ENCODE results near the gene PDE6B. TPM values are rescaled to one million over a fixed set of nuclear protein-coding genes. Genes with fewer than 3 reads are reported as not detected.

PDE6B gene
- total RNA-seq, 2 experiments from 2014 or later, result not detected

GRCh38 chr4:663438-664428 lies 38.4 kb downstream of the PDE6B start:
- H3K9me3 ChIP-seq (ENCODE audit: low read length), result no peaks in the 10 kb centered on the region
- no peaks in the 10 kb centered on the region for H4K20me1 ChIP-seq (ENCODE audit: insufficient read depth, low read length)
- no peaks in the 10 kb centered on the region for H3K4me1 ChIP-seq (ENCODE audit: insufficient read depth, low read length, poor library complexity, severe bottlenecking)
- no peak overlapping the region for H3K4me3 ChIP-seq (ENCODE audit: low read depth, low read length, poor library complexity, severe bottlenecking)
- ChIA-PET CTCF (ENCODE audit: unreplicated experiment) (no interaction called here), POLR2A (no interaction called here)
- no peaks in the 10 kb centered on the region for H3K9me2 ChIP-seq (ENCODE audit: insufficient read depth, low read length)
- no peak overlapping the region for H3K27ac ChIP-seq (ENCODE audit: low read depth, low read length, poor library complexity, severe bottlenecking)
- no TSS peak for BruUV-seq (replicated peaks)
- DNase-seq (ENCODE audit: low spot score), result no peak
- H3K36me3 ChIP-seq (ENCODE audit: insufficient read depth, low read length), result no peaks in the 10 kb centered on the region
- no peak for TF ChIP-seq EZH2phosphoT487 (IDR thresholded peaks at IDR 0.05; ENCODE audit: borderline replicate concordance, low read depth, low read length)
- TF ChIP-seq CTCF (conservative IDR thresholded peaks at IDR 0.05; ENCODE audit: low read length), result no peak
- intact Hi-C loops (cut with micrococcal nuclease; ENCODE audit: unreplicated experiment), result no loop called here
- no peaks in the 10 kb centered on the region for H3K79me2 ChIP-seq (ENCODE audit: insufficient read depth, low read depth, low read length)
- H3K4me2 ChIP-seq (ENCODE audit: low read length), result peak overlapping the region; percentile 17; the same call in 1 of the 2 replicates
- no peak overlapping the region for H2AFZ ChIP-seq (ENCODE audit: low read length)

GRCh38 chr4:664713-665231 lies 39.4 kb downstream of the PDE6B start:
- H3K9me3 ChIP-seq (ENCODE audit: low read length), result no peaks in the 10 kb centered on the region
- no peaks in the 10 kb centered on the region for H3K4me1 ChIP-seq (ENCODE audit: insufficient read depth, low read length, poor library complexity, severe bottlenecking)
- H3K4me3 ChIP-seq (ENCODE audit: low read depth, low read length, poor library complexity, severe bottlenecking), result no peak overlapping the region
- ChIA-PET CTCF (ENCODE audit: unreplicated experiment) (no interaction called here), POLR2A (no interaction called here)
- no peaks in the 10 kb centered on the region for H3K9me2 ChIP-seq (ENCODE audit: insufficient read depth, low read length)
- intact Hi-C loops (cut with micrococcal nuclease; ENCODE audit: unreplicated experiment), result no loop called here
- no peak overlapping the region for H3K4me2 ChIP-seq (ENCODE audit: low read length)
- H3K27ac ChIP-seq (ENCODE audit: low read depth, low read length, poor library complexity, severe bottlenecking), result no peak overlapping the region
- no peak for DNase-seq (ENCODE audit: low spot score)
- 0 out of 2 replicates have a peak, but pooled peaks cover 1% of the 10 kb centered on the region for H3K36me3 ChIP-seq (ENCODE audit: insufficient read depth, low read length)
- BruUV-seq (replicated peaks), result no TSS peak
- H3K79me2 ChIP-seq (ENCODE audit: insufficient read depth, low read depth, low read length), result no peaks in the 10 kb centered on the region
- no peak for TF ChIP-seq CTCF (conservative IDR thresholded peaks at IDR 0.05; ENCODE audit: low read length)
- no peak for TF ChIP-seq EZH2phosphoT487 (IDR thresholded peaks at IDR 0.05; ENCODE audit: borderline replicate concordance, low read depth, low read length)
- no peaks in the 10 kb centered on the region for H4K20me1 ChIP-seq (ENCODE audit: insufficient read depth, low read length)
- H2AFZ ChIP-seq (ENCODE audit: low read length), result no peak overlapping the region

GRCh38 chr4:665381-665750 lies 40.0 kb downstream of the PDE6B start:
- Histone ChIP-seq H3K9me3 (ENCODE audit: low read length) (no peaks in the 10 kb centered on the region), H3K27ac (ENCODE audit: low read depth, low read length, poor library complexity, severe bottlenecking) (no peak overlapping the region), H3K36me3 (ENCODE audit: insufficient read depth, low read length) (peaks cover 4% of the 10 kb centered on the region), H2AFZ (ENCODE audit: low read length) (no peak overlapping the region), H3K9me2 (ENCODE audit: insufficient read depth, low read length) (no peaks in the 10 kb centered on the region), H3K4me2 (ENCODE audit: low read length) (no peak overlapping the region), H3K4me3 (ENCODE audit: low read depth, low read length, poor library complexity, severe bottlenecking) (no peak overlapping the region), H4K20me1 (ENCODE audit: insufficient read depth, low read length) (no peaks in the 10 kb centered on the region), H3K4me1 (ENCODE audit: insufficient read depth, low read length, poor library complexity, severe bottlenecking) (no peaks in the 10 kb centered on the region), H3K79me2 (ENCODE audit: insufficient read depth, low read depth, low read length) (no peaks in the 10 kb centered on the region)
- ChIA-PET POLR2A (no interaction called here), CTCF (ENCODE audit: unreplicated experiment) (no interaction called here)
- DNase-seq (ENCODE audit: low spot score), result no peak
- no TSS peak for BruUV-seq (replicated peaks)
- intact Hi-C loops (cut with micrococcal nuclease; ENCODE audit: unreplicated experiment), result no loop called here
- TF ChIP-seq CTCF (conservative IDR thresholded peaks at IDR 0.05; ENCODE audit: low read length) (no peak), EZH2phosphoT487 (IDR thresholded peaks at IDR 0.05; ENCODE audit: borderline replicate concordance, low read depth, low read length) (no peak)
